ENCODE data around the gene PDLIM7. TPM values are rescaled to one million over a fixed set of nuclear protein-coding genes. Genes with fewer than 3 reads are reported as not detected.

Gene PDLIM7
- total and polyA plus RNA-seq, 2 of the 8 experiments (the other 6 are each of a cell fraction or from before 2014, with no cell fraction given) = 67.3 to 94.2 TPM

DNA sequence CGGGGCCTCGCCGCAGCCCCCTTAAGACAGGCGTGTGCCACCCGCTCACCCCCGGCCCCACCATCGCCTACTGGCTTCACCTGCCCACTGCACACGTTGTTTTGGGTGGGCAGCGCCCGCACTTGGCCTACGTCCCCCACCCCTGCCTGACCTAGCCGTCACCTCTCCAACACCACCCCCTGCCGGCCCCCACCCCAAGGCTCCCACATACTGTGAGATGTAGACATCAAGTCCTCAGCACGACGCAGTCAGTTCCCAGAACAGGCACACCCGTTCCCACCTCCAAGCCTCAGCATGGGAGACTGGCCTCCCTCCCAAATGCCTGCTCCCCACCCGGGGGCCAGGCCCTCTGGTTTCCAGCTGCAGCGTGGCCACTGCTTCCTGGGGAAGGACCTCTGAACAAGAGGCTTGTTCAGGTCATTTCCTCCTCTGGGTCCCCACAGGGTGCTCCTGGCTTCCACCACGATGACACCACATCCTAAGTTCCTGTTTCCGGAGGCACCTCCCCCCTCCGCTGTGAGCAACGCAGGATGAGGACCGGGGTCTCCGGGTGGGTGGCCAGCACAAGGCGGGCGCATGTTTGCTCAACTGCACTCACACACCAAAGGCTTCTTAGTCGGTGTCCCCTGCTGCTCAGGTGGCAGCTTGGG, 35.3 kb downstream of the PDLIM7 start:
- H4K5ac ChIP-seq (ENCODE audit: insufficient read length, low read depth, low read length) = no peak overlapping the region
- H3K27me3 ChIP-seq (replicated peaks in 1 of 4; ENCODE audit: control insufficient read depth in 3 of 4, extremely low read depth in 1 of 4, insufficient read depth in 3 of 4, low read length in 3 of 4) = no peaks in the 10 kb centered on the region
- H4K91ac ChIP-seq (replicated peaks; ENCODE audit: insufficient read length, low read length) = no peak overlapping the region
- H3K56ac ChIP-seq (replicated peaks; ENCODE audit: insufficient read length, low read depth, low read length) = no peak overlapping the region
- TF ChIP-seq POLR2AphosphoS5 (IDR thresholded peaks at IDR 0.05; ENCODE audit: low read depth, low read length) (peak; percentile 67; the same call in 1 of the 2 replicates), KDM4A (IDR thresholded peaks at IDR 0.05; ENCODE audit: low read depth, low read length, severe bottlenecking) (no peak)
- no peak overlapping the region for H2BK120ac ChIP-seq (replicated peaks; ENCODE audit: low read depth, low read length)
- no peak overlapping the region for H3K9ac ChIP-seq (replicated peaks in 1 of 4; ENCODE audit: extremely low read depth in 1 of 4, low read depth in 3 of 4, low read length in 3 of 4)
- CTCF ChIA-PET (ENCODE audit: partially characterized antibody) = interaction anchor here (1.1 to 5.5 kb wide), 4 partner anchors 9 to 41 kb away, joined by 3 to 64 read pairs (median 5); partner anchors contain the start of gene DBN1
- H3K18ac ChIP-seq (ENCODE audit: extremely low read depth, low read length) = no peak overlapping the region
- no peak overlapping the region for H2AFZ ChIP-seq (ENCODE audit: low read length)
- peaks cover 0 to 4% of the 10 kb centered on the region in 2 experiments; a peak in 2 of 4 replicates for H3K9me3 ChIP-seq (ENCODE audit: insufficient read depth in 2 of 2, low read depth in 1 of 2, low read length in 1 of 2)
- no peak overlapping the region for H3K4me2 ChIP-seq (ENCODE audit: insufficient read depth in 1 of 2, low read depth in 2 of 2, low read length in 2 of 2)
- WGBS, 2 experiments (ENCODE audit: extremely low coverage in 1 of 2, insufficient coverage in 1 of 2, insufficient read length in 1 of 2, insufficient replicate concordance in 2 of 2, low coverage in 1 of 2, low lambda C conversion rate in 2 of 2, missing lambda C conversion rate in 1 of 2) = 92% methylated on average over 24 of the region's 27 CpGs; no CpG with 5 or more reads in 1 of the 2 experiments
- peak overlapping the region; percentile 36; the same call in 1 of the 2 replicates for H4K8ac ChIP-seq (ENCODE audit: extremely low read depth, insufficient read depth, low read length)
- POLR2A ChIA-PET (ENCODE audit: partially characterized antibody) = interaction anchor here (1.0 to 67.5 kb wide), 3 partner anchors 7 to 71 kb away, joined by 3 to 3349 read pairs (median 3349); partner anchors contain the start of genes DBN1, DOK3, PDLIM7 and PRR7
- no peak overlapping the region for H2BK15ac ChIP-seq (ENCODE audit: low read length)
- no peak overlapping the region for H3K14ac ChIP-seq (ENCODE audit: insufficient read length)
- H2AK5ac ChIP-seq (ENCODE audit: low read depth, low read length) = no peak overlapping the region
- peaks cover 24 to 49% of the 10 kb centered on the region in 2 experiments for H4K20me1 ChIP-seq (replicated peaks in 1 of 2; ENCODE audit: control insufficient read depth in 1 of 2, insufficient read depth in 2 of 2, low read length in 2 of 2)
- H3K79me2 ChIP-seq (ENCODE audit: control insufficient read depth in 1 of 2, insufficient read depth in 2 of 2, low read length in 2 of 2) = peaks cover 0 to 7% of the 10 kb centered on the region in 2 experiments; a peak in 2 of 4 replicates
- no peak overlapping the region; the same call in 1 of the 2 replicates for H2BK5ac ChIP-seq (ENCODE audit: low read depth, low read length)
- H3K4me3 ChIP-seq (ENCODE audit: extremely low read depth in 1 of 4, insufficient read depth in 2 of 4, low read depth in 3 of 4, low read length in 4 of 4) = no peak overlapping the region
- peak overlapping the region; percentile 11; the same call in 1 of the 2 replicates for H3K27ac ChIP-seq (ENCODE audit: low read depth, low read length)
- DNase-seq (ENCODE audit: low read depth in 1 of 2, low spot score in 2 of 2) (no peak), FAIRE-seq (no peak)
- H3K79me1 ChIP-seq (ENCODE audit: low read depth, low read length) = peaks cover 3% of the 10 kb centered on the region; the same call in 1 of the 2 replicates
- H3K23ac ChIP-seq (ENCODE audit: insufficient read length) = no peak overlapping the region
- no peak overlapping the region for H2BK12ac ChIP-seq (ENCODE audit: low read depth, low read length)
- no peak overlapping the region for H3K4ac ChIP-seq (replicated peaks; ENCODE audit: insufficient read length, low read depth, low read length)
- H3K4me1 ChIP-seq (replicated peaks in 1 of 4; ENCODE audit: control insufficient read depth in 3 of 4, insufficient read depth in 4 of 4, low read length in 3 of 4) = peaks cover 0 to 5% (median 3%) of the 10 kb centered on the region in 4 experiments; a peak in 4 of 7 replicates
- H2BK20ac ChIP-seq (ENCODE audit: low read length) = no peak overlapping the region
- H3K36me3 ChIP-seq (ENCODE audit: control insufficient read depth in 2 of 4, insufficient read depth in 4 of 4, low read length in 3 of 4) = peaks cover 36 to 79% (median 67%) of the 10 kb centered on the region in 4 experiments
- no peaks in the 10 kb centered on the region for H3K23me2 ChIP-seq (ENCODE audit: low read depth, low read length)

All from H1 (cell line).